ENCODE measurements around the gene APBB1IP.
"Not testable (repeated sequence)": the region's sequence is repeated elsewhere in the genome, so short reads cannot be mapped to it uniquely, and the experiment has no call there.

APBB1IP gene

GRCh38 chr10:26478061-26478460 lies 39.9 kb downstream of the APBB1IP start:
- no peak for DNase-seq

- no peak for DNase-seq
Measured at GRCh38 chr10:26479766-26480492, 41.8 kb downstream of the APBB1IP start.

GRCh38 chr10:26481315-26481692 lies 43.2 kb downstream of the APBB1IP start:
- no peak for DNase-seq

- no peak for DNase-seq
Measured at GRCh38 chr10:26481914-26482550, 43.9 kb downstream of the APBB1IP start.

GRCh38 chr10:26483554-26483953 lies 45.4 kb downstream of the APBB1IP start:
- no peak for DNase-seq

GRCh38 chr10:26485150-26485941 lies 47.2 kb downstream of the APBB1IP start:
- DNase-seq, result peak; percentile 36

GRCh38 chr10:26486304-26486703 lies 48.2 kb downstream of the APBB1IP start:
- peak; percentile 91 for DNase-seq

GRCh38 chr10:26486990-26487850 lies 49.1 kb downstream of the APBB1IP start:
- peak; percentile 90 for DNase-seq

- peak; percentile 42 for DNase-seq
Measured at GRCh38 chr10:26488344-26488743, 50.2 kb downstream of the APBB1IP start.

GRCh38 chr10:26489081-26489480 lies 50.9 kb downstream of the APBB1IP start:
- DNase-seq, result no peak

GRCh38 chr10:26490367-26490766 lies 52.2 kb downstream of the APBB1IP start:
- not testable (repeated sequence) for DNase-seq

- no peak for DNase-seq
Measured at GRCh38 chr10:26491276-26491675, 53.1 kb downstream of the APBB1IP start.

GRCh38 chr10:26491934-26492333 lies 53.8 kb downstream of the APBB1IP start:
- DNase-seq, result no peak

GRCh38 chr10:26492725-26493124 lies 54.6 kb downstream of the APBB1IP start:
- not testable (repeated sequence) for DNase-seq

- DNase-seq, result no peak
Measured at GRCh38 chr10:26494018-26494417, 55.9 kb downstream of the APBB1IP start.

- no peak for DNase-seq
Measured at GRCh38 chr10:26499426-26499825, 61.3 kb downstream of the APBB1IP start.

GRCh38 chr10:26502986-26503385 lies 64.8 kb downstream of the APBB1IP start:
- DNase-seq, result no peak

- no peak for DNase-seq
Measured at GRCh38 chr10:26503911-26504310, 65.8 kb downstream of the APBB1IP start.

GRCh38 chr10:26504429-26504828 lies 66.3 kb downstream of the APBB1IP start:
- DNase-seq, result not testable (repeated sequence)

GRCh38 chr10:26505491-26505890 lies 67.3 kb downstream of the APBB1IP start:
- DNase-seq, result no peak

GRCh38 chr10:26506736-26507135 lies 68.6 kb downstream of the APBB1IP start:
- no peak for DNase-seq

GRCh38 chr10:26507441-26507840 lies 69.3 kb downstream of the APBB1IP start:
- no peak for DNase-seq

GRCh38 chr10:26508016-26508415 lies 69.9 kb downstream of the APBB1IP start:
- DNase-seq, result peak; percentile 19

All from fibroblast of skin of right quadriceps (primary cell).